Embryonic facial prominence (tissue), 1 donor: ENCODE results near the gene NUP54.

ENCODE experiments used
- DNase-seq: peaks from one replicate; pipeline ENCODE4 v3.0.0-alpha.2; 2016; ENCODE audit errors: extremely low spot score

Gene NUP54

DNA sequence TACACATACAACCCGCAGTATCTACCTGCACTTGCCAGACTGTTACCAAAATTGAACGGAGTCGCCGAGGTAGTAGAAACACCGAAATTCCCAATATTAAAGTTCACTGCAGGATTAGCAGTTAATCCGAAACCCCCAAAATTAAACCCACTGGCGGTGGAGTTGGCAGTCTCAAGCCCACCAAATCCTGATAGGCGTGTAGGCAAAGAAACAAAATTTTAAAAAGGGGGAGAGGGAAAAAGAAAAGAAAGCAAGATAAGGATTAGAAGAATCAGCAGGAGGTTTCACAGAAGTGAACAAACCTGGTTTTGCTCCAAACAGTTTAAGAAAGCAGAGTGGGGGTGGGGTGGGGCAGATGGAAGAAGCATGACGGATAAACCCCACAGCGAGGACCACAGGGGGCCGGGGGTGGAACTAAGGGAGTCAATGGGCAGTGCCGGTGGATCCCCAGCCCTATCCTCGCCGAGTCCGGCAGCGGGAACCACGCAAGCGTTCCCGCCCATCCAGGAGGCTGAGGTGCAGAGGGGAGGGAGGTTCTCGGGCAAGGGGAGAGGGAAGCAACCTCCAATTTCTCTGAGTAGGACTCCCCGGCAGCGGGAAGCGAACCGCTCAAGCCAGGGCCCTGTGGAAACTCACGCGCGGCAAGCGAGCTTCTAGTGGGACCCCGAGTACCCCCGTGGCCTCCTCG lies 599 bp downstream of the NUP54 start:
- DNase-seq, result peak; percentile 8

GRCh38 chr4:76144546-76144945 lies 3.7 kb downstream of the NUP54 start:
- DNase-seq, result no peak

GRCh38 chr4:76141241-76141640 lies 7.0 kb downstream of the NUP54 start:
- no peak for DNase-seq

GRCh38 chr4:76127754-76128153 lies 20.4 kb downstream of the NUP54 start:
- no peak for DNase-seq

- no peak for DNase-seq
Measured at GRCh38 chr4:76125816-76126215, 22.4 kb downstream of the NUP54 start.

- no peak for DNase-seq
Measured at GRCh38 chr4:76120199-76120598, 28.0 kb downstream of the NUP54 start.

DNA sequence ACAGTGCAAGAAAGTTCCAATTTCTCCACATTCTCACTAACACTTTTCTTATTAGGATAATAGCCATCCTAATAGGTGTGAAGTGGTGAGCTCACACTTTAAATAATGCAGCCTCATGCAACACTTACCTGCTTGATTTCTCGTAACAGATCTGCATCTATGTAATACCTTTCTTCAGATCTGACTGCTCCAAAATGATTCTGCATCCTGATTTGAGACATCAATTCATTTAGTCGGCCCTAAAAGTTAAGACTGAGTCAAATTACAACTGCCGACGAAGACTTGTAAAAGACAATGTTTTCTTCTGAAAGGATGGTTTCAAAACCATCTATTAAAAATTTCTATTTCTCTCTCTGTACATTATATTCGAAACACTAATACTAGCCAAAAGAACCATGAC lies 30.7 kb downstream of the NUP54 start:
- DNase-seq, result no peak

DNA sequence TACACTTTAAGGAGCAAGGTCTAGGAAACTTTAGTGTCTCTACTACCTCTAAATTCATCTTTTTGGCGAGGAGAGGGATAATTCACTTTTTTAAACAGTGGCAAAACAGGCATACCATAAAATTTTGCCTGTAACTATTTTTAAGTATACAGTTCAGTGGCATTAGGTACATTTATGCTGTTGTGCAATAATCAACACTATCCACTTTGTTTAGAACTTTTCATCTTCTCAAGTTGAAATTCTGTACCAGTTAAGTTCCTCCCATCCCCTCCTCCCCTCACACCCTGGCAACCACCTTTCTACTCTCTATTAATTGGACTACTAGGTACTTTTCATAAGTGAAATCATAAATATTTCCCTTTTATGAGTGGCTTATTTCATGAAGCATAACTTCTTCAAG lies 31.4 kb downstream of the NUP54 start:
- no peak for DNase-seq

DNA sequence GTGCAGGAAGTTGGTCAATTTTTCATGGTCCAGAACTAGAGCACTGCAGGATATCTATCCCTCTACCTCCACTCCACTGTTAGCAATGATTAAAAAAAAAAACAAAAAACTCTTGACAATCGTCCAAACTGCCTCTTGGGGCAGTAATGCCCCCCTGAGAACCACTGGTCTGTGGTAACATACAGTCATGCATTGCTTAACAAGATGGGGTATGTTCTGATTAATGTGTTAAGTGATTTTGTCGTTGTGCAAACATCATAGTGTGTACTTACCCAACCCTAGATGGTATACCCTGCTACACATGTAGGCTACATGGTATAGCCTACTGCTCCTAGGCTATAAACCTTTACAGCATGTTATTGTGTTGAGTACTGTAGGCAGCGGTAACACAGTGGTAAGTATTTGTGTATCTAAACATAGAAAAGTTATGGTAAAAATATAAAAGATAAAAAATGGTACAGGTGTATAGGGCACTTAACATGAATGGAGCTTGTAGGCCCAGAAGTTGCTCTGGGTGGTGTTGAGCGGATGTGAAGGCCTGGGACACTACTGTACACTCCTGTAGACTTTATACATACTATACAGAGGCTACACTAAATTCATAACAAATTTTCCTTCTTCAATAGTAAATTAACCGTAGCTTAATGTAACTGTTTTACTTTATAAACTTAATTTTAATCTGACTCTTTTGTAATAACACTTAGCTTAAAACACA lies 39.6 kb downstream of the NUP54 start:
- DNase-seq, result no peak

DNA sequence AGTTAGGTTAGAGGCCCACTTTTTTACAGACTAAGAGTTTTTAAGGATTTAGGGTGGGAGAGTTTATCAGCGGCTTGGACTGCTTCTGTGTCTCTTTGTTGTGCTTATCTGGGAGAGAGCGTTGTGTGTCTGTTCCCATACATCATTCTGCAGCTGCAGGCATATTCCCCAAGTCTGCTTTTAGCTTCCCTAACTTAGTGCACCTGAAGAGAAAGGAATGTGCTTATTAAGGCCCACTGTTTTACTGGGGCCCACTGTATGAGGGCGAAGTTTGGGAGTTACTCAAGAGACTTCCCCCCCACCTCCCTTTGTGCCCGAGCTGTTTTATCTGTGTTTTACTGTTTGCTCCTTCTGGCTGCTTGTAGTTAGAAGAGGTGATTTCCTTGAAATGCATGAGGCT lies 41.8 kb downstream of the NUP54 start:
- no peak for DNase-seq

DNA sequence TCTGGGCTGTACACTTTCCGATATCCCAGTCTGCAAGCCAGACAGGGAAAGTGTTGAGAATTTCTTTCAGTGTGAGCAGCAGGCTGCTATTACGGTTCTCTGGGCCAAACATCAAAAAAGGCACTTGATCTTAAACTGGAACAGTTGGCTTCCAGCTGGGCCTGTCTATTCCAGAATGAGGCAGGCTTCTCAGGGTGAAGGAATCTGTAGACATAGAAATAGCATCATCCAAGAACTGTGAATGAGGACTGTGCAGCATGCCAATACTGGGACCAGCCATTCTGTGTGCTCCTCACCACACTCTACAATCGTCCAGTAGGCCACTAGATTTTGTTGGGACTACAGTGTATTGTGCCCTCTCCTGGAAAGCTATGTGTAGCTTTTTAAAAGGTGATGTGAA lies 42.5 kb downstream of the NUP54 start:
- no peak for DNase-seq

GRCh38 chr4:76096076-76096475 lies 52.1 kb downstream of the NUP54 start:
- DNase-seq, result no peak

GRCh38 chr4:76095568-76095967 lies 52.6 kb downstream of the NUP54 start:
- no peak for DNase-seq

GRCh38 chr4:76091052-76091451 lies 57.1 kb downstream of the NUP54 start:
- no peak for DNase-seq

DNA sequence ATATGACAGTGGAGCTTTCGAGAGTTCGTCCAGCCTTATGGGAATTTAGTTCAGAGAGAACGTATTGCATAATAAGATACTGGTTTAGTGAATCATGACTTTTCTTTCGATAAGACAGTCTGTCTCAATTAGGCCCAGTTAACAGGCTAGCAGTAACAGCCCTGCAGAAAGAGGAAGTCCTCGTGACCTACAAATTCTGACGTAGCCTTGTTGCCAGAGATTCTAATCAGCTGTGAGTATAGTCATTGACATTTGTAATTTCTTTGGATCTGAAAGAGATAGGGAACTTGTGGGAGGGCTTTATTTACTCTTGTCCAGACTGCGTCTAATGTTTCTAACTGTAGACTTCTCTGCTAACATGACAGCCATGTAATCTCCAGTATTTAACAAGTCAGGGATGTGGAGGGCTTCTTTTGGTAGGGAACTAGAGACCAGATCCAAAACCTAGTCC lies 57.9 kb downstream of the NUP54 start:
- no peak for DNase-seq

DNA sequence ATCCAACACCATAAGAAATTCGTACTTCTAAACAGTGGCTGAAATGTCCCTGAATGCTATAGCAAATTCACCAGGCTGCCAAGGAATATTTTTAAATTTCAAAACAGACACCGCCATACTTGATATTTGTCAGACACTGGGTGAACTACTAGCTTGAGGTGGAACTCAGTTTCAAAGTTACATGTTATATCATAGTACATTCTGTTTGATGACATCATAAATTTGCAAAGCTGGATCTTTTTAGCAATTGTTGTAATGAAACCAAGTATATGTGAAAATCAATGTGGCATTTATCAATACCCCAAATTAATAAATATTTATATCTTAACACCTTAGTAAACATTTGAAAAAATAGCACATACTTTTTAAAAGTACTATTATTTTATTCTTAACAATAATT lies 59.5 kb downstream of the NUP54 start:
- DNase-seq, result no peak

DNA sequence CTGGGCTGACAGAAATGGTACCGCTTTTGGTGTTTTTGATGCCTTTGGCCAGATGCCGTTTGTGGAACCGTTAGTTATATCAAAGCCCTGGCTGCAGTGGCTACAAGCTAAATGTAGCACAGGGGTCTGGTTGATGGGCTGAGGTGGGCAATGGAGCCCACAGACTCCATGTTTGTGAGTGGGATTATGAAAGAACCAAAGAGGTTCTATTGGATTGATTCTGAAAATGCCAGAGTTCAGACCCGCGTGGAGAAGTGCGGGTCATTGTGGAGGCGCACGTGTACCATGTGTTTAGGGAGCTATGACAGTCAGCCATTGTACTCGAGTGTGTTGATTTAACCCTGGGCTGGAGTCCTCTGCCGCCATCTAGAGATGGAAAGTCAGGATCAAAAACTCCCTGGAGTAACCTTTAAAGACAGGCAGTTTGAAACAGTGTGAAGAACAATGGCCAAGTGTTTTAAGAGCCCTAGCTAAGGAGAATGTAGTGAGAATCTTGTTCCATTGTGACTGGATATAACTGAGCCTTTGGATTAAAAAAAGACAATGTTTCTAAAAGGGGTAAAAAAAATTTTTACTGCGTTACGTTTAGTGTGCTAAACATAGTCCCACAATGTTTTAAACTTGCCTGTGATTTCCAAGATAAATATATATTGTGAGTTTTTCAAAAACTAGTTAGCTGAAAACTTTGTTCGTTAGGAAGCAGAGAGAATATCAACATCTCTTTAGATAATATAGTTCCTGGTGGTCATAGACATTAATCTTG lies 61.0 kb downstream of the NUP54 start:
- DNase-seq, result no peak

DNA sequence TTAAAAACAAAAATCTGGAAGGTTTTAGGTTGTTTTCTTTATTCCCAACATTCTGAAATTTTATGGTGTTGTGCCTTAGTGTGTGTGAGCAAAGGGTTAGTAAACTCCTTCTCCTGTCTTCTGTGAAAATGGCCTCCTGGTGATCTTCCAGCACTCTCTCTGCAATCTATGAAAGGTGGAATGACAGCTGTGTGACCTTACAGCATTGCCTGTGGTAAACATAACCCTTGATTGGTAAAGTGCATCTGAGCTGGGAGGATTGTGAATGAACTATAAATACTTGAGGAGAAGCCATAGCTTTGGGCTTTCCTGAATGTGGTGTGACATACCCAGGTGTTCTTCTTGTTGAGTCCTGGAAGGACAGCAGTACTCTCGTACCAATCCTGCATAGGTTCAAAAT lies 63.7 kb downstream of the NUP54 start:
- DNase-seq, result no peak

DNA sequence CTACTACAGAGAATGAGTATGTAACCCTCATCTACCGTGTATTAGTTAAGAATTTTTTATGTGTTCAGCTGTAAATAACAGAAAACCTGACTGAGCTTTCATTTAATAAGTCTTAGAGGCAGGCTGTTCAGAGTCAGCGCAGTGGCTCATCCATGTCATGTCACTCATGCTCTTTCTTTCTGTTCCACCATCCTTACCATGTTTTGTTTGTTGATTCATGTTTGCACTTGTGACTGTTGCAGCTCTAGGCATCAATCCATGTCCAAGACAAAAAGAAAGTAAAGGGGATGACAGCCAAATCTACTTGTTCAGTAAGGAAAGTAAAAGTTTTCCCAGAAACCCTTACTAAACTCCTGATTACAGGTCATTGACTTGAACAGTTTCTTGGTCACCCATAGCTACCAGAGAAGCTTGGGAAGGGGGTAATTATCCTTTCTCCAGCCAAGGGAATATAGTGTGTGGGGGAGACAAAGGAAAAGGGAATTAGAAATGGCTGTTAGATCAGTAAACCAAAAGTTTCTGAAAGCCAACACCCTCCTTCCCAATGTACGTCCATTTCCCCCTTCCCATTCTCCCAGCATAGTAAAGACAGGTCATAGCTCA lies 64.7 kb downstream of the NUP54 start:
- DNase-seq, result no peak

- no peak for DNase-seq
Measured at GRCh38 chr4:76078033-76078613, 70.1 kb downstream of the NUP54 start.

- no peak for DNase-seq
Measured at GRCh38 chr4:76074993-76075600, 73.1 kb downstream of the NUP54 start.

DNA sequence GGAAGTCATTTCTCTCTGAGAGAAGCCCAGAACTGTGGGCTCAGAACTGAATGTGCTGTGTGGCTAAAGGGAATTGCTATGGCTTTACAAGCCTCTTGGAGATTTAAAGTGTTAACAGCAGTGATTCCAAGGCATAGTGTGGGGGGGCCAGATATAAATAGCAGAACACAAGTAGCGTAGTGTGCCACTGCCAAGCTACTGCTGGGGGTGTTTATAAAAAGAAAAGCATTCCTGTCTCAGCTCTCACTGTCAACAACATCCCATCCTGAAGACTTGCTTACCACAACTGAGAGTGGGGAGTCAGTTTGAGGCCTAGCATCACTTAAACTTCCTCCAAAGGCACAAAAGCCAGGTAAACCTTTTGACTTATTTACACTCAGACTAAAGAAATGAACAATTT lies 73.7 kb downstream of the NUP54 start, which contains the start of gene ART3:
TSS of gene ART3 (plus strand) at position 242 of the 400 bp plus-strand sequence. CDS start 1,181 bp downstream, outside the sequence.
- DNase-seq, result no peak
